A375 (cell line): ENCODE data around the gene MOV10. TPM values are rescaled to one million over a fixed set of nuclear protein-coding genes. Genes with fewer than 3 reads are reported as not detected.

Source experiments
- small RNA-seq: library from RNA; depleted of rRNA; stranded (forward); fragments of <200 nt; gene quantifications from one replicate; pipeline ENCODE3, GENCODE V24; 2014
- total RNA-seq: library from RNA; depleted of rRNA; stranded (reverse); fragments of >200 nt; shearing (Covaris generic); gene quantifications from 2 replicates; pipeline ENCODE4 v1.2.3, GENCODE V29; 2014; rRNA removed

The MOV10 gene
- total RNA-seq: 84.6 and 84.7 TPM in 2 replicates

GRCh38 chr1:112674440-112674985, at the start of gene MOV10:
Gene MOV10, plus strand, starts transcription at chr1:112674659. Its CDS starts 254 bp downstream, at chr1:112674913.

GRCh38 chr1:112706505-112707220, 32.2 kb downstream of the MOV10 start, which contains the start of gene RHOC:
Gene RHOC, minus strand, starts transcription at chr1:112707127. Its CDS starts 3,328 bp downstream, at chr1:112703799.

GRCh38 chr1:112715264-112716053, 41.0 kb downstream of the MOV10 start, which contains the start of gene PPM1J:
Gene PPM1J, minus strand, starts transcription at chr1:112715332. Its CDS starts 31 bp downstream, at chr1:112715301.

Small RNAs within 50 kb of the gene (small RNA-seq; reads per million reads assigned to genes)
- gene RNU7-70P: not detected

Other genes starting within 250 kb of the MOV10 start
- 1.0 and 1.6 TPM in 2 replicates for gene WNT2B, start 165.7 kb upstream of the MOV10 start, total RNA-seq
- gene ST7L, start 55.5 kb upstream of the MOV10 start, total RNA-seq: 16.8 and 22.4 TPM in 2 replicates
- gene CAPZA1, start 54.8 kb upstream of the MOV10 start, total RNA-seq: 168 and 211 TPM in 2 replicates
- gene RHOC, start 32.5 kb downstream of the MOV10 start, total RNA-seq: 304 and 305 TPM in 2 replicates
- gene PPM1J, start 40.7 kb downstream of the MOV10 start, total RNA-seq: 0.74 and 1.8 TPM in 2 replicates